ENCODE results near the gene ATP6V1A. TPM values are rescaled to one million over a fixed set of nuclear protein-coding genes. Genes with fewer than 3 reads are reported as not detected.

Gene ATP6V1A
- total RNA-seq, result 60.8 TPM

DNA sequence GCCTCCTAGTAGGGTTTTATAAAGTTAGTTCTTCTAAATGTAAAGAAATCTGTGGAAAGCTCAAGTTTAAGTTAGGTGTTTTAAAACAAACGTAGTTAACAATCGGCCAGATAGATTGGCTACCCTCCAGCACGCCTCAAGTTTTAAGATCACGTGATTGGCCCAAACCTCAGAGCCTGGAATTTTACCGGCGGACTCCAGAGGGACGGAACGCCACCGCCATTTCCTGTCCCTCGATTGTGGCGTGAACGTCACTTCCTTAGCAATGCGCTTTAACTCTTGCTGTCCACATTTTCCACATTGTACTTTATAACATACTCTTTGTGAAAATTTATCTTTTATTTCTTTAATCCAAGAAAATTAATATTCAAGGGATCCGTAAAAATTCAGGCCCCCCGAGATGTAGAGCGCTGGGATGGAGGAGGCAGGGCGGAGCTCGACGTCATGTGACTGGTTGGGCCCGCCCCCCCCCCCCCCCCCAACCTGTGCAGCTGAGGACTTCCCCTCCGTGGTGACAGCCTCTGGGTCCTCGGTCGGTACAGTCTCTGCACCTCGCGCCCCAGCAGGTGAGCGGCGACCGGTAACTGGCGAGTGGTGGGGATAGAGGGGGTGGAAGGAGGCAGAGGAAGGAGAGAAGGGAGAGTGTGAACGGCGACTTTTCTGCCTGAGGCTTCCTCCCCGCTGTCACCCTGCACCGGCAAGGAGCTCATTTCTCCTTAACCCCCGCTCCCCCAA is at the start of gene ATP6V1A:
ATP6V1A (plus strand) TSS at position 488 of the 735 bp plus-strand sequence. CDS start 31,719 bp downstream, outside the sequence.
- peak; percentile 98 for DNase-seq

DNA sequence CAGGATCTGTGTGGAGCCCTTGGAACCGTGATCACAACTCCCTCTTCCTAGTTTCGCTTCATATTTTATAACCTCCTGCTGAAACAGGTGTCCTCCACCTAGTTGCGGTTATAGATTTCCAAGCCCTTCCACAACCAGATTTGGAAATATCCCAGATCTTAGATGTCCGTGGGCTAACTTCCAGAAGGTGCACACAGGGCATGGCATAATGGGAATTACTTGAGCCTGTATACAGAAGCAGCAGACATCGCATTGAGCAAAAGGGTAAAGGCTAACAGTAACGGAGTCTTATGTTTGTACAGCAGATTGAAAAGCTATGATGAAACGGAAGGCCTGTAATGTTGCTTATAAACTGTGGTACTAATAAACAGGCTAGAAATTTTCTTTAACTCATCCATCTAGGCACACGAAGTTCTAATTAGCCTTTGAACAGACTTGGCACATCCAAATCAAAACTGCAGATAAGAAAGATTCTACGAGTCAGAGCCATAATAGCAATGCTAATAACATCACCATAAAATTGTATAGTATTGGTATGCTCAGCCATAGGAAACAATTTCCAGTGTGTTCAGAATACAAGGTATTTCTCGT is 49.2 kb upstream of the ATP6V1A start:
- no peak for DNase-seq

DNA sequence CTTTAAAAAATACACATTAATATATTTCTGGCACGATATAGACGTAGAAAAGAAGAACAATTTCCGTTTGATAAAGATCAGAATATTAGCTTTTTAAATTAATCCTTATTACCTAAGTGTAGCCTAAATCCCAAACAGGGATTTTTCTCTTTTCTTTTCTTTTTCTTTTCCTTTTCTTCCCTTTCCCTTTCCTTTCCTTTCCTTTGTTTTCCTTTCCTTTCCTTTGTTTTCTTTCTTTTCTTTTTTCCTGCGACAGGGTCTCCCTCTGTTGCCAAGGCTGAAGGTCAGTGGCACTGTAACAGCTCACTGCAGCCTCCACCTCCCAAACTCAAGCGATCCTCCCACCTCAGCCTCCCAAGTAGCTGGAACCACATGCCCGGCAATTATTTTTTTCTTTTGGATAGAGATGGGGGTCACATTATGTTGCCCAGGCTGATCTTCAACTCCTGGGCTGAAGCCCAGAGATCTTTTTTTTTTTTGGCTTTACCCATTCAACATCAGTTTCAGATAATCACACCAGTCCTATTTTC is 48.6 kb upstream of the ATP6V1A start:
- DNase-seq, result no peak

DNA sequence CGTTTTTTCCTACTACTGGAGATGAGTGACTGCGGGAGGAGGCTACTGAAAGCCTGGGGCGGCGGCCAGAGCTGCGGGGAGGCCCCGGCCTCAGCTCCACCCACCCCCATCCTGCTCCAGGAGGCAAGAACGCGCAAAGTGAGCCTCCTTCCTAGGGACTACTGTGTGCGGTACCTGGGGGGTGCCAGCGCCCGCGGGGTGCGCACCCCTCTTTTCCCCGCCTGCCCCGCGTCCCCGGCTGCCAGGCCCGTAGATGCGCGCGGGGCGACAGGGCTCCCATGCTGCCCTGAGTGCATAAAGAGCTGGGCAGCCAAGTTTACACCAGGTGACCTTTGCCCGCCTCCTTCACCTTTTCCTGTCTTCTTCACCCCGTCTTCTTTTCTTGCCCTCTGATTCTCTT is 47.9 kb upstream of the ATP6V1A start:
- no peak for DNase-seq

DNA sequence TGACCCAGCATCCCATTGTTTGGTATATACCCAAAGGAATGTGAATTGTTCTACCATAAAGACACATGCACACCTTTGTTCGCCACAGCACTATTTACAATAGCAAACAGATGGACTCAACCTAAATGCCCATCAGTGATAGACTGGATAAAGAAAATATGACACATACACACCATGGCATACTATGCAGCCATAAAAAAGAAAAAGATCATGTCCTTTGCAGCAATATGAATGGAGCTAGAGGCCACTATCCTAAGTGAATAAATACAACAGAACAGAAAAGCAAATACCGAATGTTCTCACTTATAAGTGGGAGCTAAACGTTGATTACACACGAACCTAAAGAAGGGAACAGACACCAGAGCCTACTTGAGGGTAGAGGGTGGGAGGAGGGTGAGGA is 39.0 kb upstream of the ATP6V1A start:
- DNase-seq, result no peak

DNA sequence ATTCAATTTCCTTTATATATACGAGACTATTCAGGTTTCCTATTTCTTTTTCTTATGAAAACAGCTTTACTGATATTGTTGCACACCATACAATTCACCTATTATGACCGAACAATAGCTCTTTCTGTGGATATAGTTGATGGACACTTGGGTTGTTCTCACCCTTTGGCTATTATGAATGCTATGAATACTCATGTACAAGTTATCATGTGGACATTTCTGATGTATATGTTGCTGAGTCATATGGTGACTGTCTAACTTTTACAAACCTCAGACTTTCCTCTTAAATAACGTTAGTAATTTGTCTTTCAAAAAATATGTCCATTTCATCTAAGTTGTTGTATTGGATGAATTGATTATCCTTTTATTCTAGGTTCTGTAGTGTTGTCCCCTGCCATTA is 34.7 kb upstream of the ATP6V1A start:
- DNase-seq, result no peak

DNA sequence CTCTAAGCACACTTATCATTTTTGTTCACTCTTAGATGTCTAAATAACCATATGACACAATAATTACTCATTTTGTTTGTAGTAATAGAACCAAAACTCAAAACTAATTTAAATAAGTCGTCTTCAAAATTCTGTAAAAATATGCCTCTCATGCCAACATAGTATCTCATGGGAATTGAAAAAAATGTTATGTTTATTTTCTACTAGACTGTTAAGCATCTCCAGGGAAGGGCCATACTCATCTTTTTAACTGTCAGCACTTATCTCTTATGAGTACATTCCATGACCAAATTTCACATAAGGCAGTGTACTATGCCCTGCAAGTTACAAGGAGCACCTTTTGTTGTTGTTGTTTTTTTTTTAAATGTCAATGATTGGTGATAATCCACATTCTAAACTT is 32.1 kb upstream of the ATP6V1A start:
- no peak for DNase-seq

DNA sequence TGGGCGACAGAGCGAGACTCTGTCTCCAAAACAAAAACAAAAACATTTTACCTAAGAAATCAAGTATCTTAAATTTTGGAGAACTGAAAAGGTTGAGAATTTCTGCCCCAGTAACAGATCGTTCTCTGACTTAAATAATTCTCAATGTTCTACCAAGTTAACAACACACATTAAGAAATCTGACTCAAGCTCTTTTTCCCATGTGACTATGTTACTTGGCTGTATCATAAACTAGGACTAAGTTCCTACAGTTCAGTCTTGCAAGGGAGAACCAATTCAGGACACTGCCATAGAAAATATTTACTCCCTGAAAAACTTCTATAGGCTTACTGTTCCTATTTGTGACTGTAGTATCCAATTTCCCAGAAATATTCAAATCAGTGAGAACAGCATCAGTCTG is 29.5 kb upstream of the ATP6V1A start:
- no peak for DNase-seq

DNA sequence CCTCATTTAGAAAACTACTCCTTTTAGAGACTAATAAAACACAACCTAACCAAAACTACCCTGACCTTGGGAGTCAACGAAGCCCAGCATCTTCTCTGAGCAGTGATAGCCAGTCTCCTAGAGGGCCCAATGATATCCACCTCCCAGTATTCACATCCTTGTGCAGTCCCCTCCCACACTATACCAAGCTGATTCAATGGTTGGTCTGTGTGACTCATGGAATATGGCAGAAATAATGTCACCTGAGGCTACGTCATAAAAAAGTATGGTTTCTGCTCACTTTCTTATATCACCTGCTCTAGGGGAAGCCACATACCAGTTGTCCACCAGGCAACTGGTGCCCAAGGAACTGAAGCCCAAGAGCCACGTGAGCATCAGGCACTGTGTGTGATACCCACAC is 29.0 kb upstream of the ATP6V1A start:
- no peak for DNase-seq

DNA sequence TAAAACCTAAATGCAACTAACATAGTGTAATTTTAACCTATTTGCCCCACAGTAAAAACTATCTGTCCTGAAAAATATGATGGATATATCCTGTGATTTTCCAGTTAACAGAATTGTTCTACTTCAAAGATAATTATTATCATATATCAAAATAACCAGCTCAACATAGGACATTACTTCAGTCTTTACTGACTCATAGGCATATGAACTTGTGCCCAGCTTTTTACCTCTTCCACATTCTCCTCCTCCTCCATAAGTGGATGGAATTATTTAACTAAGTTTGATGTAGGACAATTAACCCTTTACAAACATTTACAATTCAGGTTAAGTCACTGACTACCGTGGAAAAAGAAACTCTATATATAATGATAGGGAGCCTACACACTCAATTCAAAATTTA is 27.5 kb upstream of the ATP6V1A start:
- DNase-seq, result no peak

DNA sequence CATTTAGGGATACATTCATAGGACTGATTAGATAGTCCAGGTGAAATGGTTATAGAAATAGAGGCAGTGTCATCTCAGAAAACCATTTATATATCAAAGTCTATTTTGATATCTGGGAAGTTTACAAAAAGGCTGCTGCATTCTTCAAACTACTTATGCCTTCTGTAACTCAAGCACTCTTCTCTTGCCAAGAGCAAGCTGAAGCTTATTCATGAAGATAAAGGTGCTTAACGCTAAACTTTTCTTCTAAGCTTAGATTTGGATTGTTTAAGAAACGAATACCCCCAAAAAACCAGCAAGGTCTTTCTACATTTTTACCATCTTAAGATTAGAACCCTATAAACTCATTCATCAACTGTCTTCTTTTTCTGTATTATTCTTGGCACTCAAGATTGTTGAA is 27.1 kb upstream of the ATP6V1A start:
- DNase-seq, result no peak

DNA sequence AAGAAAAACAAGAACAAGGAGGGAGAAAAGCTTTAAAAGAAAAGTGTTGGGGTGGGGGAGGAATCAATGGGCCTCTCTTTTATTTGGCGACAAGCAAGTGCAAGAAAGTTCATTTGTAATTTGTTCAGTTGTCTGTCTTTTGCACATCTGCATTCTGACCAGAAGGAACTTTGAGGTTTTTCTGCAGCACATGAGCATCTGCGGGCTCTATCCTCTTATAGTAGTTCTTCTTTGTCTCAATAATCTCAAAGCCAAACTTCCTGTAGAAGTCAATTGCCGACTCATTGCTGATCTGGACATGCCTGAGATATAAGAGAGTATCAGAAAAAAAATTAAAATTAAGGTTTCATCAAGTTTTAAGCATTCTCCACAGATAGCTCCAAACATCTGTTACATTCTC is 25.2 kb upstream of the ATP6V1A start:
- no peak for DNase-seq

DNA sequence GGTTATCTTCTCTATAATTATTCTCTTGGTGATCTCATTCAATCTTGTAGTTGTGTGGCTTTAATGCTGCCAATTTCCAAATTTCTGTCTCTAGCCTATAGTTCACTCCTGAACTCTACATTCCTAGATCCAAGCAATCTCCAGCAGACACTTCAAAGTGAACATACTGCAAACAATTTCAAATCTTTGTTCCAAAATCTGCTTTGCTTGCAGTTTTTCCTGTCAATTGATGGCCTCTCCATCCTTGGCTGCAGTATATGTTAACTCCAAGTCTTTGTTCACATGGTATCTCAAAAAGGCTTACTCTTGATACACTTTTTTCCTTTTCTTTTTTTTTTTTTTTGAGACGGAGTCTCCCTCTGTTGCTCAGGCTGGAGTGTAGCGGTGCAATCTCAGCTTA is 18.2 kb upstream of the ATP6V1A start:
- no peak for DNase-seq

DNA sequence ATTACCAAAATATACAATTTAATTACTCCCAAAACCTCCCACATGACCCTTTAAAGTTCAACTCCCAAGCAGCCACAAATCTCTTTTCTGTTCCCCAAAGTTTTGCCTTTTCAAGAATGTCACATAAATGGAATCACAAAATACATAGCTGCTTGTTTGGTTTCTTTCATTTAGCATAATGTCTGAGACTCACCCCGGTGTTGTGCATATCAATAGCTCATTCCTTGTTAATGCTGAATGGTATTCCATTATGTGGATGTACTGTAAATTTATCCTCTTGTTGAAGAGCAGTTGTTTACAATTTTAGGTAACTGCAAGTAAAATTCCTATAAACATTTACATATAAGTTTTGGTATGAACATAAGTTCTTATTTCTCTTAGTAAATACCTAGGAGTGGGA is 16.3 kb upstream of the ATP6V1A start:
- DNase-seq, result no peak

DNA sequence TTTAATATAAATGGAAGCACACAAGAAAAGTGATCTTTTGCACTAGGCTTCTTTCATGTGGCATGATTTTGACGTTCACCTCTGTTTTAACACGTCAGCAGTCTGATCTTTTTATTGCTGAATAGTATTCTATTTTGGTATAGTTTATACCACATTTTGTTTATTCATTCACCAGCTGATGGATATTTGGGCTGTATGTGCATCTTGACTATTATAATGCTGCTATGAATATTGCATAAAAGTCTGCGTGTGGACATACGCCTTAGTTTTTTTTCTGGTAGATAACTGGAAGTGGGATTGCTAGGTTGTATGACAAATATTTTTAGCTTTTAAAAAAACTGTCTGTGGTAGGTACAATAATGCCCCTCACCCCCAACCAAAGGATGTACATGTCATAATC is 15.1 kb upstream of the ATP6V1A start:
- DNase-seq, result no peak

DNA sequence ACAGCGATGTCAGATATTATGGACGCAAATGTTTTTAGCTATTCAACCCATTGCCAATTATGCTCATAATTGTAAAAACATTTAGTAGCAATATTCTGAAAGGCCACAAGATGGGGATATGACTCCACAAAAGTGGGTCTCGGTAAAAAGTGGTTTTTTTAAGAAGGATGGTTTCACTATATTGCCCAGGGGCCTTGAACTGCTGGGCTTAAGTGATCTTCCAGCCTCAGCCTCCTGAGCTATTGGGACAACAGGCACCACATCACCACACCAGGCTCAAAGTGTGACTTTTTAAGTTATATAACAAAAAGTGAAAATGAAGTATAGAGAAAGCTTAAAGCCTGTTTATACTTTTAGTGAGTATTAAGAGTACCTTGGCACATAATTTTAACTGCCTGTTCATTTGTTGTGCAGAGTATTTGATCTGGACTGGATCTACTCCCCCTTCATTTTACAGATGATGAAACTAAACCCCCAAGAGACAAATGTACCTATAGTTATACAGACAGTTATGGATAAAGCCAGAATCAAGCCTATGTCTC is 10.2 kb upstream of the ATP6V1A start:
- peak; percentile 96 for DNase-seq

DNA sequence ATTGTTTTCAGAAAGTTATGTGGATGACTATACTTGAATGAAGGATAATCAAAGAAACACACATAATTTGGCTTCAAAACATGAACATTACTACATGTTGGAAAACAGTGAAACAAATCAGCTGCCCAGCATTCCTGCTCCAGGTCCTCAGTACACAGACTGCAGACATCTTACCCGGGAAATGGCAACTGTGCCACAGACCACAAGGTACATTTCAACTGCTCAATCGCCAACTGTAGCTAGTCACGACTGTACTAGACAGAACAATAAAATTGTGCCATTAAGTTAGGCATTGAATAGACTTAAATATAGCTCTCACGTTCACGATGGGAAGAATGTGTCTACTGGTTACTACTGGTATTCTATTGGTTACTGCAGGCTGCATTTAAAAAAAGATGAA is 5.7 kb upstream of the ATP6V1A start:
- DNase-seq, result no peak

DNA sequence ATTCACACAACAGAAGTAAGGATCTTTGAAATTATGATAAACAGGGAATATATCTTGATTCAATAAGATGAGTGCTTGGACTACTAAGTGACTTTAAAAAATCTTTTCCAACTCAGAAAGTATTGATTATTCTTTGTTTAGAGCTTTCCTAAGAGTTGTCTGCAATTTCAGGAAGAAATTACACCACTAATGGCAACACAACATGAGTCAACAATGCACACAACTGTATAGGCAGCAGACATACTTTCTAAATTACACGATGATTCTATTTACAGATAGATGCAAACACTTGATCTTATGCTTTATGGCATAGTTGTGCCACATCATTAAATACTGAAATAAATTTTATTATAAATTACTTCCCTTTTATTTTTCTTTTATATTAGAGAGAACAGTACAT is 5.2 kb upstream of the ATP6V1A start:
- DNase-seq, result no peak

DNA sequence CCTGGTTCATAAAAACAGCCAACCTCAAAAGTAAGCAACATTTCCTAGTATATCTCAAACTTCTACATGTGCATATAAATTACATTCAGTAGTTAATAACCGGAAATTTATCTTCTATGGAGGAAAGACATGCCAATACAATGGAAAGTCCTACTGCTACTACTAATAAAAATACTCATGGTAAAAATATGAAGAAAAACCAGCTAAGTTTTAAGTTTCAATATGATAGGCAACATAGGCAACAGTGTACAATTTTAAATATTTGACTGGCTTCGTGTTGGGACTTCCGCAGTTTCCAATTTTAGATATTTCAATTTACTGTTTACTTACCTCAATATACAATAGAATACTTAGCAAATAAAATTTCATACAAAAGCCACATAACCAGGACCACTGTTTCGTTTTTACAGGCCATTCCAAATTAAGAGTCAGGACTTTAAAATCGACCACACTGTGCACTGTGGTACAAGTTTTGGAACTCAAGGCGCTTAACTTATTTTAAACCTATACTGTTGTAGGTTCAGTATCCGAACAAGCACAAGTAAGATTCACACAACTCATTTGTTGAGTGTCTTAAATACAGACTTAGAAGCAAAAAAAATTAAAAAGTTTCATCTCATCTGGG is 3.7 kb upstream of the ATP6V1A start:
- DNase-seq, result no peak

DNA sequence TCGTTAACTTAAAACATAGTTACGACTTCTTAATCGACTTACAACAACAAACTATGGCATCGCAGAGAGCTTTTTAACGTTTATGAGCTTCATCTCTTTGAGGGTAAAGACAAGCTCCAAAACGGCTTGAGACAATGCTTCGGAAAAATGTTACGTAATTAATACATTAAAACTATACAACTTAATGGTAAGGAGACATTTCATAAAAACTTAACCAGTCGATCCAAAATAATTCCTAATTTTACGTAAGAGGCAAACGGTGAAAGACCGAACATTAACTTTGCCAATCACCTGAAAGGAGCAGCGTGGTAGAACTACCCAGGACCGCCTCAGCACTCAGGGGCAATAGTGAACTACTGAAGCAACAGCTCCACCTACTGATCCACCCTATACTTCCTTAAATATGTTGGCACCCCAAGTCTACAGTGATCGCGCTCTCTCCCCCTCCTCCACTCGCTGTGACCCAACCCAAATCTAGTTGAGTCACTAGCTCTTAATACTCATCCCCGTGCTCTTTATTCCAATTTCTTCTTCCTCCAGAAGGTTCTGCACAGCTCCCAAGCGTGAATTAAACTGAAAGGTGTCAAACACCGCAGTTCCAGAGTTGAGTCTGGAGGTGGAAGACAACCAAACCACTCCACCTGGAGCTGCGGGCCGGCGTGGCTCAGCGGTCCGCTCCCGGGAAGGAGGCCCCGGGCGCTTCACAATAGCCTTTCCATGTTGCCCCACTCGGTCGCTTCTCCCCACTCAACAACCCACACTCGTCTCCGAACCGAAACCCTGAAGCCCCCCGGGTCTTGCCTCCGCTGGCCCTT is 1.7 kb upstream of the ATP6V1A start:
- peak; percentile 82 for DNase-seq

DNA sequence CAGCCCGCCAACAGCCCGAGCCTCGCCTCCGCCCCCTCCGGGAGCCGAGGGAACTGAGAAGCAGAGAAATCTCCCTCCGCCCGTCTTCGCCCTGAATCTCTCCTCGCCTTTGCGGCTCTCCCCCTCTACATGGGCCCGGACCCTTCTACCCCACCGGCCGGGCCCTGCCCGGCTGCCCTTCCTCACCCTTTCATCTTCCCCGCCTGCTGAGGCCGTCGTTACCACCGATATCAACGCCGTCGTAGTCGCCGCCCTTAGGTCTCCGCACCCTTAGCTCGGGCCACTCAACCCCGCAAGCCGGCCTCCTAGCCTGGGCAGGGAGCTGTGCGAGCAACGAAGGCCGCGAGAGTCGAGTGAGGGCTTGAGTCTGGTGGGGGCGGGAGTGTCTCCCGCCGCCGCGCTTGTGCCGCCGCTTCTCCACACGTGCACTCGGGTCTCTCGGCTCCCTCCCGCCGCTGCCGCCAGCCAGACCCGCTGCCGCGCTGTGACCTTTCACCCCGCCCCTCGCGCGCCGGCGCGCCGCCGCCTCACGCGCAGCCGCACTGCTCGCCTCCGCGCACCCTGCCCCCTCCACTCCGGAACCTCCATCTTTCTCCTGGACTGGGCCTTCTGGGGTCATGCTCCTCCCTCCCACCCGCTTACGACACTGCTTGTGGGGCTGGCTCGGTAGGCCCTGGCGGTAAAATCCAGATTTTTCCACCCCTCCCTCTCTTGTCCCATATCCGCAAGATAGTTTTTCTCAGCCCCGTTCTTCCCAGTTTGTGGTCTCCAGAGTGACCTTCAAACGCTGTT is 883 bp upstream of the ATP6V1A start, which contains the start of gene NAA50:
NAA50 (minus strand) TSS at position 494 of the 792 bp plus-strand sequence; CDS start at position 194, 300 bp downstream.
- DNase-seq, result peak; percentile 98

Data from skin of body (tissue), 2 donors.